ENCODE results near the gene ENPP6. TPM values are rescaled to one million over a fixed set of nuclear protein-coding genes. Genes with fewer than 3 reads are reported as not detected.

ENPP6 gene
- total RNA-seq, 1 donor from 2014 or later = not detected

- Mint-ChIP-seq H3K9me3 (ENCODE audit: low read depth) (peaks cover 25% of the 10 kb centered on the region), H3K4me1 (ENCODE audit: low read depth) (no peaks in the 10 kb centered on the region), H3K36me3 (ENCODE audit: insufficient read depth) (peaks cover 3% of the 10 kb centered on the region), H3K27me3 (peaks cover 18% of the 10 kb centered on the region), H3K4me3 (ENCODE audit: low read depth) (no peak overlapping the region), H3K27ac (no peak overlapping the region)
- TF ChIP-seq CTCF (IDR thresholded peaks at IDR 0.05; ENCODE audit: unreplicated experiment) = no peak
- no peak for DNase-seq (ENCODE audit: low spot score, unreplicated experiment)
These were observed 142.8 kb downstream of the ENPP6 start for GRCh38 chr4:184074677-184075388.

DNA sequence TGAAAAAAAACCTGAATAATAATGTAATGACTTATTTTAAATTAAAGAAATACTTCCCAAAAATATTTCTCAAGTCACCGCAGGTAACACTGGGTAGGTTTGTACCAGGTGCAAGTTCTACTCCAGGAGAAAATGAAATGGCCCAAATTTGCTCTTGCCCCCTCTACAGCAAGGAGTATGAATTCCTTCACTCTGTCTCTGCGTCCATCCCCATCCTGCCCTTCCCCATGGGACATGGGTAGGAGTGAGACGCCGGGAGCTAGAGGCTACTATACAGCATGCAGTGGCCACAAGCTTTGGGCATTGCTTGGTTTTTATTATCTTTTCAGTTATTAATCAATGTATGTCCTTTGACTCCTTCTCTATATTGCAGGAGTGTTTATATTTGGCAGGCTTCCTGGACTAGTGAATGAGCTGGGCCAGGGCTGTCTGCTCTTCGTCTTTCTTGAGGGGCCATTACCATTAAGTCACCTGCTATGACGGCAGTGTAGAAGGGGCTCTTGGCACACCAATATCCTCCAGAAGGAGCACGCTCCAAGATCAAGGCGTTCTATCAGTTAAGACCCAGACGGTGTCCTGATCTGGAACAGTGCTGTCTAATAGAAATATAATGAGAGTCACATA lies 149.6 kb downstream of the ENPP6 start:
- Mint-ChIP-seq H3K4me3 (ENCODE audit: low read depth) (no peak overlapping the region), H3K9me3 (ENCODE audit: low read depth) (peaks cover 11% of the 10 kb centered on the region), H3K36me3 (ENCODE audit: insufficient read depth) (no peaks in the 10 kb centered on the region), H3K27me3 (no peaks in the 10 kb centered on the region), H3K27ac (no peak overlapping the region), H3K4me1 (ENCODE audit: low read depth) (peaks cover 11% of the 10 kb centered on the region)
- TF ChIP-seq CTCF (IDR thresholded peaks at IDR 0.05; ENCODE audit: unreplicated experiment) = no peak
- no peak for DNase-seq (ENCODE audit: low spot score, unreplicated experiment)

- no peak for TF ChIP-seq CTCF (IDR thresholded peaks at IDR 0.05; ENCODE audit: unreplicated experiment)
- Mint-ChIP-seq H3K9me3 (ENCODE audit: low read depth) (peaks cover under 1% of the 10 kb centered on the region), H3K36me3 (ENCODE audit: insufficient read depth) (no peaks in the 10 kb centered on the region), H3K4me3 (ENCODE audit: low read depth) (no peak overlapping the region), H3K27me3 (no peaks in the 10 kb centered on the region), H3K27ac (no peak overlapping the region), H3K4me1 (ENCODE audit: low read depth) (peaks cover 11% of the 10 kb centered on the region)
- no peak for DNase-seq (ENCODE audit: low spot score, unreplicated experiment)
These were observed 150.9 kb downstream of the ENPP6 start for GRCh38 chr4:184066584-184067300.

DNA sequence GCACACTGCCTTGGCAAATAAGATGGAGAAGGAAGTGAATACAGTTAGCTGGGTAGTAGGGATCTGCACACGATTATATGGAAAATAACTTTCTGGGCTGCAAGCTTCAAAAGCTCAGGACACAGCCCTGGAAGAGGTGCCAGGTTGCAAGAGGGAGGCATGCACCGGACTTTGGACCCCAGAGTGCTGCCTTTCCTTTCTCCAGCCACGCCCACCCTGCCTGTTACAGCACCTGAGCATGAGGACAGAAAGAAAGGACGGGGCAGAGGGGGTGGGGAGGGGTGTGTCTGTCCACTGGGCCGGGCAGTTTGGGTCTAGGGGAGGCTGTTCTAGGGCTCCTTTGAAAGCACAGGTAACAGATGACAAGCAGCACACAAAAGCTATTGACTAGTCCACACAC lies 152.8 kb downstream of the ENPP6 start:
- Mint-ChIP-seq H3K4me1 (ENCODE audit: low read depth) (peaks cover 11% of the 10 kb centered on the region), H3K27me3 (no peaks in the 10 kb centered on the region), H3K4me3 (ENCODE audit: low read depth) (no peak overlapping the region)

More for the DNA sequence above, 152.8 kb downstream of the ENPP6 start:
- no peak for TF ChIP-seq CTCF (IDR thresholded peaks at IDR 0.05; ENCODE audit: unreplicated experiment)
- H3K27ac Mint-ChIP-seq = no peak overlapping the region
- no peak for DNase-seq (ENCODE audit: low spot score, unreplicated experiment)
- H3K36me3 Mint-ChIP-seq (ENCODE audit: insufficient read depth) = no peaks in the 10 kb centered on the region
- H3K9me3 Mint-ChIP-seq (ENCODE audit: low read depth) = no peaks in the 10 kb centered on the region

Measured in progenitor cell of endocrine pancreas (in vitro differentiated cells).